GM18868 (cell line): ENCODE data around the gene WEE1.
"Not testable (repeated sequence)": the region's sequence is repeated elsewhere in the genome, so short reads cannot be mapped to it uniquely, and the experiment has no call there.

ENCODE experiments used
- ATAC-seq: cut with Tn5 transposase; IDR thresholded peaks from one replicate; pipeline ENCODE4 v1.9.1; 2021; ENCODE audit warnings: mild to moderate bottlenecking, moderate library complexity; ENCODE audit not compliant: unreplicated experiment

The WEE1 gene

DNA sequence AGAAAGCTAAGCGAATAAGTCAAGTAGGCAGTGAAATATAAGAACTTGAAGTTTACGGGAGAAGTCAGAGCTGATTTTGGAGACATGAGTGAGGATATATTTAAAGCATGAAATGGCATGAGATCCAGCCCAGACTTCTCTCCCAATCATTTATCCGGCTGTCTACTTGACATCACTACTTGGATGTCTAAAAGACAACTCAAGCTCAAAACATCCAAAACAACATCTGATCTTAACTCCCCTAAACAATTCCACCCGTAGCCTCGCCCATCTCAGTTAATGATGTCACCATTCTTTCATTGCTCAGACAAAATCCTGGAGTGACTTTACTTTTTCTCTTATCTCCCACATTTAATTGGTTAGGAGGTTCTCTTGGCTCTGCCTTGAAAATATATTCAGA lies 44.5 kb downstream of the WEE1 start:
- no peak for ATAC-seq

GRCh38 chr11:9619004-9619403 lies 45.5 kb downstream of the WEE1 start:
- no peak for ATAC-seq

DNA sequence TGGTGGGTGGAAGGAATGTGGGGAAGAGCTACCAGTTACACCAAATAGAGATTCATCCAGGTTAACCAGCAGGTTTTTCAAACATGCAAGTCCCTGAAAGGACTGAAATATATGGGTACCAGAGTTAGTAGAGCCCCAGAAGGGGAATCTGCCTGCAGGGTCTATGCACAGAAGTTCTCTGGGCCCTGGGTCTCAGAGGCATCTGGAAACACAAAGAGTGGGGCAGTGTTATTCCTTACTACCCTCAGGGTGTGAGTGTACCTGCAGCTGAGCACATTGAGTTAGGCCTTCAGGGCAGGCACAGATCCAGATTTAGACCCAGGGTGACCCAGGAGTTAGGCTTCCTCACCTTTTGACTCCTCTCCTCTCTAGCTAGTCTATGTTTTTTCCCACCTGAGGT lies 46.5 kb downstream of the WEE1 start:
- ATAC-seq = no peak

- not testable (repeated sequence) for ATAC-seq
Measured at GRCh38 chr11:9622353-9622752, 48.9 kb downstream of the WEE1 start.

- ATAC-seq = not testable (repeated sequence)
Measured at GRCh38 chr11:9623053-9623452, 49.6 kb downstream of the WEE1 start.

GRCh38 chr11:9624448-9624847 lies 51.0 kb downstream of the WEE1 start:
- ATAC-seq = no peak

DNA sequence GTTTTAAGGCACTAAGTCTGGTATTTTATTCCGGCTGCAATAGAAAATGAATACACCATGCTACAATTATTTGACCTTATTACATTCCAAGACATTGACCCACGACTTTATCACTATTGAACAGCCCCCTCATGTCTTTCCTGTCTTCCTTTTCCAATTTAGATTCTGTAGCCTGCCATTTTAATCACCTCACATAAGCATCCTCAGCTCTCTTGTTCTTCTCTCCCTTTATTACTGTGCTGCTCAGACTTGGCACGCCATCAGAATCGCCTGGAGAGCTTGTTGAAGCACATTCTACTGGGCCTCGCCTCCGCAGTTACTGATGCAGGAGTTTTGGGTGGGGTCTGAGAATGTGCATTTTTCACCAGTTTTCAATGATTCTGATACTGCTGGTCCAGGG lies 51.7 kb downstream of the WEE1 start:
- ATAC-seq = no peak

GRCh38 chr11:9625728-9626127 lies 52.3 kb downstream of the WEE1 start:
- ATAC-seq = no peak

- no peak for ATAC-seq
Measured at GRCh38 chr11:9626496-9627394, 53.3 kb downstream of the WEE1 start.

- ATAC-seq = no peak
Measured at GRCh38 chr11:9629064-9629463, 55.6 kb downstream of the WEE1 start.

GRCh38 chr11:9633679-9634078 lies 60.2 kb downstream of the WEE1 start:
- ATAC-seq = no peak

DNA sequence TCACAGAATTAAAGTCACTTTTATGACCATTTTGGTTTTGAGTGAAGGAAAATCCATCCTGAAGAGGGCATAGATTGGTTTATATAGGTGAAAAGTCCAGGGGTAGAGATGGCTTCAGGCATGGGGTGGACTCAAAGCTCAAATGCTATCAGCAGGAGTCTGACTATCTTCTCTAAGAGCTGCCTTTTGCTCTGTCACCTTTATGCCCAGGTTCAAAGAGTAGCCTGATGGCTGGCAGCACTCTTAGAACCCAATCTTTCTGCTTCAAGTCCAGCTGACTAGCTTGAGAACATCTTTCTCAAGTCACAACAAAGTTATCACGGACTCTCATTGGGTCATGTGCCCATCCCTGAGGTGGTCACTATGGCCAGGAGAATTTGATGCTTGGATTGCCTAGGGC lies 63.2 kb downstream of the WEE1 start:
- no peak for ATAC-seq

DNA sequence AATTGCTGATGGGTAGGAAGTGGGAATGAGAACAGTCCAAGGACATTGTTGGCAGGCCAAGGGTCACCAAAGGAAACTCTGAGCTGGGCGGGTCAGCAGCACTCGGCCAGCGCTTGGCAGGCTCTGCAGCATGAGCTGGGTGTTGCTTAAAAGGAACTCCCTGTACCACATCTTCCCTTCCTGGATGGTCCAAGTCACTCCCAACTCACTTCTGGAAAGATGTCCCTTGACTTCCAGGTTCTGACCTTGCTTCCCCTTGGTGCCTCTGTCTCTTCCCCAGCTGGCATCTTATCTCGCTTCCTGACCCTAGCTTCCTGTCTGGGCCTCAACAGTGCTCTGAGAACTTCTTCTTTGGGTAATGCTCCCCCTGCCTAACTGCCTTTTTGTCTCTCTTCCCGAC lies 65.6 kb downstream of the WEE1 start:
- no peak for ATAC-seq
